T-helper 2 cell (primary cell): ENCODE results near the gene KCNK10.

Source experiments
- DNase-seq, 5 experiments: peaks; one replicate each; pipeline versions ENCODE4 v3.0.0 to v3.0.0-alpha.2; 2012 to 2022

KCNK10 gene

DNA sequence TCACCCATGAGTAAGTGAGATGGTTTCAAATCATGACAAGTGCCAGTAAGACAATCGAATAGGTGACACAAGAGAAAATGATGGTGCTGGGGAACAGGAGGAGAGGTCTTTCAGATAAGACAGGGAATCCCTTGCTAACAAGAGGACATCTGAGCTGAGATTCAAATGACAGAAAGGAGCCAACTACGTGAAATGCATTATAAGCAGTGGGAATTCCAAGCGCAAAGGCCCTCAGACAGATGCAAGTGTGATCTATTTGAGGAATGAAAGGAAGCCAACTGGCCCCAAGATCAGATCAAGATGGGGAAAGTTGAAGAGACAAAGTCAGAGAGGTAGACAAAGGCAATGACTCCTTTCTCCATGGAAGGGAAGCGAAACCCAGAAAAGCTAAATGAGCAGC lies 4.7 kb downstream of the KCNK10 start:
- no peak for DNase-seq

GRCh38 chr14:88316521-88316920 lies 6.5 kb downstream of the KCNK10 start:
- DNase-seq, result no peak

GRCh38 chr14:88312257-88312656 lies 10.8 kb downstream of the KCNK10 start:
- no peak for DNase-seq

- DNase-seq, result no peak
Observed at GRCh38 chr14:88311780-88312179, 11.3 kb downstream of the KCNK10 start.

- no peak for DNase-seq
Observed at GRCh38 chr14:88310449-88310848, 12.6 kb downstream of the KCNK10 start.

GRCh38 chr14:88310021-88310420 lies 13.0 kb downstream of the KCNK10 start:
- DNase-seq, result no peak

- DNase-seq, result no peak
Observed at GRCh38 chr14:88305528-88306322, 17.3 kb downstream of the KCNK10 start.

DNA sequence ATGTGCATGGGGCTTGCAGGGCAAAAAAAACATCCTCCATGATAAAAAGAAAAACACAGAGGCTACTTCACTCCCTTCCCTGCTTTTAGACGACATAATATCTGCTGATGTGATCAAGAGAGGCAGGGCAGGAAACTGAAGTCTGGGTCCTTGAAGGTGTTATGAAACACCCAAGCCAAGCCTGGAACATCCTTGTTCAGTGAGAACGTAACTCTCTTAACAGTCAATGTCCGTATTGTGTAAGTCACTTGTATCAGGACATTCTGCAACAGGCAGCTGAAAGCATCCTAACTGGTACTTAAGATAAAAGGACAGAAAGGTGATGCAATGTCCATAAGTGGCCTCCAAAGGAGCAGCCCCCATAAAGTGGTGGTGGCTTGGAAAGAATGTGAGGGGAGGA lies 20.0 kb downstream of the KCNK10 start:
- DNase-seq, result no peak

GRCh38 chr14:88301381-88301780 lies 21.7 kb downstream of the KCNK10 start:
- DNase-seq, result no peak

- DNase-seq, result no peak
Observed at GRCh38 chr14:88300817-88301216, 22.3 kb downstream of the KCNK10 start.

GRCh38 chr14:88299865-88300530 lies 23.1 kb downstream of the KCNK10 start:
- no peak for DNase-seq

GRCh38 chr14:88297306-88297705 lies 25.8 kb downstream of the KCNK10 start:
- no peak for DNase-seq

- no peak for DNase-seq
Observed at GRCh38 chr14:88296351-88296750, 26.7 kb downstream of the KCNK10 start.

DNA sequence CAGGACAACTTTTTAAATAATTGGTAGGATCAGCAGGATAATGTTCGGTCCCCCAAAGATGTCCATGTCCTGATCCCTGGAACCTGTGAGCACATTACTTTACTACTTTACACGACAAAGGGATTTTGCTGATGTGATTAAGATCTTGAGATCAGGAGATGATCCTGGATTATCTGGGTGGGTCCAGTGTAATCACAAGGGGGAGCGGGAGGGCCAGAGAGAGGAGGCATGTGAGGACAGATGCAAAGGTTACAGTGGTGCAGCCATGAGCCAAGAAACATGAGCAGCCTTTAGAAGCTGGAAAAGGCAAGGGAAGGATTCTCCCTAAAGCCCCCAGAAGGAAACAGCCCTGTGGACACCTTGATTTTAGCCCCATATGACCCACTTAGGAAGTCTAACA lies 33.1 kb downstream of the KCNK10 start:
- DNase-seq, result no peak

GRCh38 chr14:88289234-88289633 lies 33.8 kb downstream of the KCNK10 start:
- no peak for DNase-seq

- no peak for DNase-seq
Observed at GRCh38 chr14:88286309-88286708, 36.8 kb downstream of the KCNK10 start.

- no peak for DNase-seq
Observed at GRCh38 chr14:88281447-88281846, 41.6 kb downstream of the KCNK10 start.

DNA sequence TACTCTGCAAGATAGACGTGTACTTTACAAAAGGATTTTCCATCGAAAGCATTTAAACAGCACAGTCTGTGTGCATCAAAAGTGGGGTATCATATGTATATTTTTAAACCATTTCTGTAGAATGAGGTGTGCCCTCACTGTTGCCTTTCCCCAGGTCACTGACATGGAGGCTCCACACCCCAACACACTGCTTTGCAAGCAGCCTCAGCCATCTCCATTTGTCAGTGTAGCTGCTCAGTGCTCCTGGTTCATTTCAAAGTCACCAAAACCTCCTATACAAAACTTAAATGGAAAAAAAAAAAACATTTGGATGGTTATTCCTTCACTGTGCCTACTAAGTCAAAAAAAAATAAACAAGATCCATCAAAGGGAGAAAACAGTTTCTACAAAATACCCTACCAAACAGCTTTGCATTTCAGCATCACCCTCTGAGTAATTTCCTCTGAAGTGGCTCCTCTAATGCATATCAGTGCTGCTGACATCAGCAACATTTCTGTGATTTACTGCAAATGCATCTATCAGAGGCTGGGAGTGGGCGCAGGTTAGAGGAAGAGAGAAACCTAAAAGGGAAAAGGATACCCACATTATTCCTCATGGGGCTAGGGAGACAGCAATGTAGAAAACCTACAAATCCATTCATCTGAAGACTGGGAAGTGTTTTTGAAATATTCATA lies 46.0 kb downstream of the KCNK10 start:
- no peak for DNase-seq

DNA sequence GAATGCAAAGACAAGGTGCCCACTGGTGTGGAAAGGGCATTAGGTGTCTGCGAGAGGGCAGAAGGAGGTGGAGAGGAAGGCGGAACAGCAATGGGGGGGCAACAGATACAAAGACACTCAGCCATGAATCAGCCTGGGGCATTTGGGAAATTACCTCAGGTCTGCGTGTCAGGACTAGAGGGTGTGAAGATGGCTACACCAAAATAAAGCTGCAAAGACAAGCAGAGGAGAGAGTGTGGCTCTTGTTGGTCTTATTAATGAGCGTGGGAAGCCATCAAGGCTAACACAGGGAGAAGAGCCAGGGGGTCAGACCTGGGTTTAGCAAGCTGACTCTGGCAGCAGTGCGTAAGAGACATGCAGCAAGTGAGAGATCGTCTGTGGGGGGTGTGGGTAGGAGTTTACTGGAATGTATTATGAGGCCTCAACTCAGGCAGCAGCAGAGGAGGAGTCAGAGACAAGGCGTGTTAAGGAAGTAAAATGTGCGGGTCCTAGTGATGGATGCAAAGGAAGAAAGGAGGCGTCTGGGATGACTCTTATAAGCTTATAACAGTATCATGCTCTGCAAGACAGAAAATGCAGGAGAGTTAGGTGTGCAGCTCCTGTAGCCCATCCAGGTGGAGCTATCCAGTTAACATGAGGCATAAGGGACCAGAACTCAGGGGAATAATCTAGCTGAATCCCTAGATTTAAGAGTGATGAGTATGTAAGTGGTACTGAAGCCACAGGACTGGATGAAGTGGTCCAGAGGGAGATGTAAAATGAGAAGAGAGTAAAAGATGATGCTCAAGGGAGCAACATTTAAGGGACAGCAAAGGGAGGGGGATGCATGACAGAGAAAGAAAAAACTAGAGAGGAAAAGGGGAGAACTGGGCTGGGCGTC lies 50.4 kb downstream of the KCNK10 start:
- DNase-seq, result no peak

GRCh38 chr14:88271205-88271604 lies 51.9 kb downstream of the KCNK10 start:
- no peak for DNase-seq

GRCh38 chr14:88270776-88271175 lies 52.3 kb downstream of the KCNK10 start:
- no peak for DNase-seq

DNA sequence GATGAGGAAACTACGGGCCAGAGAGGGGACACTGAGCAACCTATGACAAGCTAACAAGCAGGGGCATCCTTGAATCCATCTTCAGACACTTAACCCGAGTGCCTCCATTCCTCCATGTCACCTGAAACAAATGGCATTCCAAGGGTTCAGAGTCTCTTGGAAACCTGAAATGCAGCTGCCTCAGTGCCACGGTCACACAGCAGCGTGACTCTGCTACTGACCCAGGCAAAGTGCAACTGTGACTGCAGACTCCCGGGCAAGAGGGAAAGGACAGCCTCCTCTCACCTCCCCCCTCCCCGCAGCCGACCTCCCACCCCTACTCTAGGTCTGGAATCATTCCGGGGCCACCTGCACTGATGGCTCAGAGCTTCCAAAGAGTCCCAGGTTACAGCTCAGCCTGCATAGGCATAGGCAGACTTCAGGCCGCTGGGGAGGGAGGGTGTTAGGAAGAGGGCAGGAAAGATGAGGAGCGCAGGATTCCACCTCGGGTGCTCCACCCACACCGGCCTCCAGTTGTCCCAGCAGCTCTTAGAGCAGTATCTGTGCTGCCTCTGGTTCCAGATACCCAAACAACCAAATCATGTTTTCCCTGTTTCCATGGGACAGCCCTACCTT lies 53.2 kb downstream of the KCNK10 start:
- DNase-seq, result no peak
